Smooth muscle cell (in vitro differentiated cells): ENCODE results near the gene KLF12. TPM values are rescaled to one million over a fixed set of nuclear protein-coding genes. Genes with fewer than 3 reads are reported as not detected.

Source experiments
- DNase-seq: peaks from one replicate; lab custom pipeline; 2025; ENCODE audit not compliant: unreplicated experiment; lab: John Stamatoyannopoulos, UW
- H2AFZ ChIP-seq: fragments of 200-600 bp; sonication (generic); 2 replicates; pipeline ENCODE4 v1.6.0; 2016; ENCODE audit warnings: antibody characterized with exemption, low read depth, mild to moderate bottlenecking
- H3F3A ChIP-seq: fragments of 200-600 bp; sonication (generic); 2 replicates; pipeline ENCODE4 v1.6.0; 2017; ENCODE audit warnings: antibody characterized with exemption, low read depth
- H3K27ac ChIP-seq: fragments of 200-600 bp; sonication (generic); 2 replicates; pipeline ENCODE4 v1.5.1; 2016; ENCODE audit warnings: low read depth, mild to moderate bottlenecking
- H3K27me3 ChIP-seq: fragments of 200-600 bp; sonication (generic); 2 replicates; pipeline ENCODE4 v1.6.1; 2016; ENCODE audit warnings: low read depth, mild to moderate bottlenecking
- H3K36me3 ChIP-seq: fragments of 200-600 bp; sonication (generic); 2 replicates; pipeline ENCODE4 v1.5.1; 2016; ENCODE audit warnings: low read depth
- H3K4me1 ChIP-seq: fragments of 200-600 bp; sonication (generic); 2 replicates; pipeline ENCODE4 v1.5.1; 2016; ENCODE audit warnings: low read depth
- H3K4me2 ChIP-seq: fragments of 200-600 bp; sonication (generic); 2 replicates; pipeline ENCODE4 v1.6.0; 2016; ENCODE audit warnings: mild to moderate bottlenecking
- H3K4me3 ChIP-seq: fragments of 200-600 bp; sonication (generic); 2 replicates; pipeline ENCODE4 v1.5.1; 2016; ENCODE audit warnings: mild to moderate bottlenecking
- H3K79me2 ChIP-seq: fragments of 200-600 bp; sonication (generic); 2 replicates; pipeline ENCODE4 v1.6.0; 2016; ENCODE audit warnings: low read depth, mild to moderate bottlenecking
- H3K9ac ChIP-seq: fragments of 200-600 bp; sonication (generic); 2 replicates; pipeline ENCODE4 v1.6.0; 2016; ENCODE audit warnings: low read depth
- H3K9me3 ChIP-seq: fragments of 200-600 bp; sonication (generic); replicated peaks from 2 replicates; pipeline ENCODE4 v1.5.1; 2016; ENCODE audit warnings: low read depth
- H4K20me1 ChIP-seq: fragments of 200-600 bp; sonication (generic); 2 replicates; pipeline ENCODE4 v1.6.0; 2016; ENCODE audit warnings: low read depth
- WGBS: methylation state at CpG from one replicate; pipeline ENCODE4 v1.1.7; 2016; ENCODE audit warnings: low lambda C conversion rate; 5-methylcytosine and 5-hydroxymethylcytosine counted together
- polyA plus RNA-seq: library from polyadenylated mRNA; unstranded; fragments of >200 nt; fragmentation: Nextera tagmentation; extraction: Ambion mirVana; gene quantifications from 2 replicates; pipeline ENCODE4 v1.2.1, GENCODE V29; 2016
- total RNA-seq: library from RNA; depleted of rRNA; stranded (reverse); fragments of >200 nt; gene quantifications from 2 replicates; pipeline ENCODE4 v1.2.3, GENCODE V29; 2014
- TF ChIP-seq, protein P1 (sequence below): fragments of 200-600 bp; sonication (generic); IDR thresholded peaks from 2 replicates; pipeline ENCODE4 v1.5.1; 2017; ENCODE audit warnings: borderline replicate concordance, mild to moderate bottlenecking, antibody characterized with exemption; ENCODE audit not compliant: insufficient read depth, poor library complexity, severe bottlenecking

KLF12 gene
- total and polyA plus RNA-seq, 2 experiments from 2014 or later: 1.3 to 14.6 TPM

DNA sequence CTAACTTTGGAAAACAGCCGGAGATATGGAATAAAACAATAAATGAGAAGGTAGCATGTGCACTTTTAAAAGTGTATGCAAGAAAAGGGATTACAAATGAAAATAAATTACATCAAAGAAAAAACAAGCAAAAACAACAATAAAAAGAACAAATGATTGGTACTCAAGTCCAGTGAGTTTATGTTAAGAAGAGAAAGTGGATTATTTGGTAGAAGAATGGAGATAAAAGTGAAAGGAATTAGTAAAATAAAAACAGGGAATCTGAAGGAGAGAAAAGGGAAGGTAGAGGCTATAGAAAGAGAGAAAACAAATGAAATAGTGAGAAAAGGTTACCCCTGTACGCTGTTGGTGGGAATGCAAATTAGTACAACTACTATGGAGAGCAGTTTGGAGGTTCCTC, 28.6 kb upstream of the KLF12 start:
- H3K36me3 ChIP-seq: no peaks in the 10 kb centered on the region
- H3K27me3 ChIP-seq: no peaks in the 10 kb centered on the region
- no peaks in the 10 kb centered on the region for H3K4me1 ChIP-seq
- H3K79me2 ChIP-seq: no peaks in the 10 kb centered on the region
- H3K9me3 ChIP-seq: no peaks in the 10 kb centered on the region
- no peak for DNase-seq
- no peak overlapping the region for H3K4me3 ChIP-seq
- TF ChIP-seq, protein P1, sequence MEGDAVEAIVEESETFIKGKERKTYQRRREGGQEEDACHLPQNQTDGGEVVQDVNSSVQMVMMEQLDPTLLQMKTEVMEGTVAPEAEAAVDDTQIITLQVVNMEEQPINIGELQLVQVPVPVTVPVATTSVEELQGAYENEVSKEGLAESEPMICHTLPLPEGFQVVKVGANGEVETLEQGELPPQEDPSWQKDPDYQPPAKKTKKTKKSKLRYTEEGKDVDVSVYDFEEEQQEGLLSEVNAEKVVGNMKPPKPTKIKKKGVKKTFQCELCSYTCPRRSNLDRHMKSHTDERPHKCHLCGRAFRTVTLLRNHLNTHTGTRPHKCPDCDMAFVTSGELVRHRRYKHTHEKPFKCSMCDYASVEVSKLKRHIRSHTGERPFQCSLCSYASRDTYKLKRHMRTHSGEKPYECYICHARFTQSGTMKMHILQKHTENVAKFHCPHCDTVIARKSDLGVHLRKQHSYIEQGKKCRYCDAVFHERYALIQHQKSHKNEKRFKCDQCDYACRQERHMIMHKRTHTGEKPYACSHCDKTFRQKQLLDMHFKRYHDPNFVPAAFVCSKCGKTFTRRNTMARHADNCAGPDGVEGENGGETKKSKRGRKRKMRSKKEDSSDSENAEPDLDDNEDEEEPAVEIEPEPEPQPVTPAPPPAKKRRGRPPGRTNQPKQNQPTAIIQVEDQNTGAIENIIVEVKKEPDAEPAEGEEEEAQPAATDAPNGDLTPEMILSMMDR: no peak
- H3F3A ChIP-seq: no peaks in the 10 kb centered on the region
- 89% methylated on average over 2 of the region's 2 CpGs for WGBS
- H3K9ac ChIP-seq: no peak overlapping the region
- no peak overlapping the region for H3K27ac ChIP-seq
- H4K20me1 ChIP-seq: no peaks in the 10 kb centered on the region
- no peak overlapping the region for H3K4me2 ChIP-seq
- no peak overlapping the region for H2AFZ ChIP-seq

DNA sequence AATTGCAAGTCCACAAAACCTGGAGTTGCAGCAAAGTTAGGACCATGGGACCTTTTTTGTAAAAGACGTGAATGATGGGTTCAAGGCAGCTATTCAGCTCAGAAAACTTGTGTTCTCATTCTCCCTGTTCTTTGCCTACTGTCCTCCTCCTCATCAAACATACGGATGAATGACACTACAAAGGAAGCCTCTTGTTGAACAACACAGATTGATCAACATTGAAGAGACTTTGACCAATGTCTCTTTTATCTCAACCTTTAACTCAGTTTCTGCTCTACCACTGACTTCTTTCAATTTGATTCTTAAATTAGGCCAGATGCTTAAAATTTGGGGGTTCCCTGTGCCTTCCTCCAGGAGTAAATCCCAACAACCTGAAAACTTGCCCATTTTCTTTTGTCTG, 27.9 kb upstream of the KLF12 start:
- Histone ChIP-seq H4K20me1 (no peaks in the 10 kb centered on the region), H3K4me2 (no peak overlapping the region), H3F3A (no peaks in the 10 kb centered on the region), H3K27ac (no peak overlapping the region), H3K27me3 (no peaks in the 10 kb centered on the region), H3K9ac (no peak overlapping the region), H3K36me3 (no peaks in the 10 kb centered on the region), H3K4me1 (no peaks in the 10 kb centered on the region), H3K9me3 (no peaks in the 10 kb centered on the region), H3K79me2 (no peaks in the 10 kb centered on the region), H2AFZ (no peak overlapping the region), H3K4me3 (no peak overlapping the region)
- DNase-seq: no peak
- TF ChIP-seq, protein P1: no peak
- WGBS: 91% methylated on average over 2 of the region's 2 CpGs

DNA sequence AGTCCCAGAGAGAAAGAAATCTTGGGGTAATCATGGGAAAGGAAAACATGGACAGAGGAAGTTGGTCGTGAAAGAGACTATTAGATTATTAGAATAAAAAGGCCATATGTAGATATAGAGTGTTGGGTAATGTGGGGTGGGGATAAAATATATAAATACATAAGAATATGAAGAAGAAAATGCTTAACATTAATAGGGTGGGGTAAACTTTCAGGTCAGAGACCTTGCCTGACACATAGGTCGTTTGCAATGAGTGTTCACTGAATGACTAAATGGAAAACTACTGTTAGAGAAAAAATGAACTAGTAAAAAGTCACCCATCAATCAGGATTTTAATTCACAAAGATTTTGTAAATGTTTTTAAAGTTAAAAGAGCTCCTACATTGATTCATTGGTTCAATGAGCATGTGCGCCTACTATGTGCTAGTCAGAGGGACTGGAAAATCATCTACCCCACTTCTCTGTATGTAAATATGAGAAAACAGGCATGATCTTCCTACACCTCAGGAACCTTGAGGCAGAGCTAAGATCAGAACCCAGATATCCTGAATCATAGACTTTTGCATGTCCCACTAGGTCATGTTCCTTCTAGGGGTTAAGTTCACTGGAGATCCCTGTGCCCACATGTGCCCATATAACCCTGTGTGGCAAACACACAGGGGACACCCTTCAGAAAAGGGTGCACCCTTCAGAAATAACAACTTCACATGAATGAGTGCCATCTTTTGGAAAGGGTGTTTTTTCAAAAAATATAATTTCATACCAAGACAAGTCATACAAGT, 24.6 kb upstream of the KLF12 start:
- WGBS: 80% methylated on average over 3 of the region's 3 CpGs
- DNase-seq: no peak
- Histone ChIP-seq H3K9me3 (no peaks in the 10 kb centered on the region), H3K79me2 (no peaks in the 10 kb centered on the region), H3K27me3 (no peaks in the 10 kb centered on the region), H3K4me2 (no peak overlapping the region), H3F3A (no peaks in the 10 kb centered on the region), H3K27ac (no peak overlapping the region), H3K36me3 (no peaks in the 10 kb centered on the region), H4K20me1 (no peaks in the 10 kb centered on the region), H3K9ac (no peak overlapping the region), H3K4me1 (no peaks in the 10 kb centered on the region), H3K4me3 (no peak overlapping the region), H2AFZ (no peak overlapping the region)
- TF ChIP-seq, protein P1: no peak

DNA sequence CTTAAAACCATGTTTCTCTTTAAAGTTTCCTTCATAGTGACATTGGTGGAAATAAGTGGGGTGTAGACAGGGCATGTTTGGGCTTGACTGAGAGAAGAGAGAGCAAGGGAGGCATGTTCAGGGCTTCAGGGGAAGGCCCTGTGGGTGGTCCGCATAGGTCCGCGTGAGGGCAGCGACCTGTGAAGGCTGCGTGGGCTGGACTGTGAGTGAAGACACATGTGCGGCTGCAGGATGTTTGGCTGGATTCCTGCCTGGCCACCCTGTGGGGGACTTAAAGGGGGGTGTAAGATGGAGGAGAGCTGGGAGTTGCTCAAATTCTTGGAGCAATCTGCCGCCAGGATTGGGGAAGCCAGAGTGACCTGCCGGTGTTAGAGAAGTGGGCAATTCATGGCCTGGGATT, 23.8 kb upstream of the KLF12 start:
- no peaks in the 10 kb centered on the region for H3K9me3 ChIP-seq

More for the DNA sequence above, 23.8 kb upstream of the KLF12 start:
- H3K4me2 ChIP-seq: no peak overlapping the region
- no peak for DNase-seq
- no peaks in the 10 kb centered on the region for H3K4me1 ChIP-seq
- H3K9ac ChIP-seq: no peak overlapping the region
- H4K20me1 ChIP-seq: no peaks in the 10 kb centered on the region
- no peaks in the 10 kb centered on the region for H3F3A ChIP-seq
- H3K27me3 ChIP-seq: no peaks in the 10 kb centered on the region
- no peak overlapping the region for H2AFZ ChIP-seq
- WGBS: 89% methylated on average over 8 of the region's 8 CpGs
- no peaks in the 10 kb centered on the region for H3K79me2 ChIP-seq
- no peaks in the 10 kb centered on the region for H3K36me3 ChIP-seq
- H3K4me3 ChIP-seq: no peak overlapping the region
- no peak overlapping the region for H3K27ac ChIP-seq
- TF ChIP-seq, protein P1: no peak
